A549 (cell line): ENCODE measurements around the gene JAKMIP1. TPM values are rescaled to one million over a fixed set of nuclear protein-coding genes. Genes with fewer than 3 reads are reported as not detected.

Experiments
- ATAC-seq, 2 experiments: fragments of 200-7000 bp in 1 of 2; fragments of >200 bp in 1 of 2; cut with Nextera tagmentation in 1 of 2; cut with Tn5 transposase in 1 of 2; 3 replicates each; pipeline versions ENCODE4 v1.8.0 to v1.9.1; 2018 to 2020; ENCODE audit warnings: mild to moderate bottlenecking in 1 of 2, moderate library complexity in 1 of 2
- CTCF ChIA-PET: fragments of 300-600 bp; sonication (Branson Sonifier 250); formaldehyde crosslinking; extraction: SDS; loops from one replicate; lab custom pipeline; 2021; ENCODE audit warnings: antibody characterized with exemption, inconsistent platforms; lab: Yijun Ruan, JAX
- POLR2A ChIA-PET: fragments of 350-600 bp; formaldehyde crosslinking; extraction: SDS; loops from one replicate; lab custom pipeline; 2021; ENCODE audit warnings: antibody characterized with exemption, inconsistent platforms; lab: Yijun Ruan, JAX
- DNase-seq, 2 experiments: peaks; one replicate each; pipeline versions ENCODE4 v3.0.0 to v3.0.0-alpha.2; 2011 to 2016; ENCODE audit warnings: low read depth in 1 of 2, low spot score in 1 of 2
- FAIRE-seq: peaks from 2 replicates; lab custom pipeline; 2011; peaks lifted over from hg19 to GRCh38; lab: Jason Lieb, UNC
- H3K27ac ChIP-seq, 2 experiments: fragments of >200 bp; sonication (Bioruptor Twin); formaldehyde crosslinking; 3 replicates each; pipeline ENCODE4 v1.5.1; 2016 to 2017
- H3K4me1 ChIP-seq: fragments of >200 bp; sonication (Bioruptor Twin); formaldehyde crosslinking; 3 replicates; pipeline ENCODE4 v1.6.1; 2016
- H3K4me2 ChIP-seq: fragments of >200 bp; sonication (Bioruptor Twin); formaldehyde crosslinking; 3 replicates; pipeline ENCODE4 v1.6.1; 2016
- H3K4me3 ChIP-seq: fragments of >200 bp; sonication (Bioruptor Twin); formaldehyde crosslinking; 3 replicates; pipeline ENCODE4 v1.5.1; 2016
- H3K9me3 ChIP-seq: fragments of >200 bp; sonication (Bioruptor Twin); formaldehyde crosslinking; 3 replicates; pipeline ENCODE4 v1.6.1; 2016
- CHD4 ChIP-seq: fragments of 200-600 bp; sonication (generic); IDR thresholded peaks from 2 replicates; pipeline ENCODE4 v1.6.1; 2016; ENCODE audit warnings: antibody characterized with exemption, mild to moderate bottlenecking, borderline replicate concordance
- EHF ChIP-seq: fragments of 250-450 bp; sonication (Bioruptor Pico); IDR thresholded peaks from 2 replicates; pipeline ENCODE4 v1.5.0; 2020; ENCODE audit warnings: mild to moderate bottlenecking
- ELK1 ChIP-seq: fragments of 150-350 bp; IDR thresholded peaks from 2 replicates; pipeline ENCODE4 v1.6.1; 2014; ENCODE audit warnings: low read depth, mild to moderate bottlenecking, low read length
- GATA3 ChIP-seq: IDR thresholded peaks from 2 replicates; pipeline ENCODE4 v1.6.1; 2012; ENCODE audit warnings: borderline replicate concordance
- HMGXB4 ChIP-seq: fragments of 250-450 bp; sonication (Bioruptor Pico); IDR thresholded peaks from 2 replicates; pipeline ENCODE4 v1.5.0; 2021; ENCODE audit warnings: mild to moderate bottlenecking, moderate library complexity, borderline replicate concordance
- HOXA7 ChIP-seq: fragments of 250-450 bp; sonication (Bioruptor Pico); IDR thresholded peaks from 2 replicates; pipeline ENCODE4 v1.5.0; 2020; ENCODE audit warnings: mild to moderate bottlenecking, moderate library complexity
- HOXB5 ChIP-seq: fragments of 250-450 bp; sonication (Bioruptor Pico); IDR thresholded peaks from 2 replicates; pipeline ENCODE4 v1.5.0; 2020; ENCODE audit warnings: mild to moderate bottlenecking, moderate library complexity
- KDM5A ChIP-seq: fragments of 200-600 bp; sonication (generic); IDR thresholded peaks from 2 replicates; pipeline ENCODE4 v1.6.1; 2016; ENCODE audit warnings: antibody characterized with exemption, mild to moderate bottlenecking
- NR3C1 ChIP-seq: fragments of >200 bp; sonication (Bioruptor Twin); formaldehyde crosslinking; IDR thresholded peaks from 3 replicates; pipeline ENCODE4 v1.6.1; 2017
- RAD21 ChIP-seq, 2 experiments: fragments of >200 bp in 1 of 2; sonication (Bioruptor Twin) in 1 of 2; formaldehyde crosslinking in 1 of 2; IDR thresholded peaks in 1 of 2; conservative IDR thresholded peaks in 1 of 2; 2 replicates in 1 of 2; 3 replicates in 1 of 2; pipeline ENCODE4 v1.6.1; 2012 to 2018; ENCODE audit warnings: inconsistent platforms in 1 of 2
- SMC3 ChIP-seq: fragments of >200 bp; sonication (Bioruptor Twin); formaldehyde crosslinking; IDR thresholded peaks from 3 replicates; pipeline ENCODE4 v1.6.1; 2018; ENCODE audit warnings: inconsistent platforms
- TFCP2L1 ChIP-seq: fragments of 250-450 bp; sonication (Bioruptor Pico); IDR thresholded peaks from 2 replicates; pipeline ENCODE4 v1.5.0; 2021; ENCODE audit warnings: mild to moderate bottlenecking
- WGBS: methylation state at CpG from one replicate; pipeline ENCODE4 v1.1.6; 2017; ENCODE audit errors: missing lambda C conversion rate; 5-methylcytosine and 5-hydroxymethylcytosine counted together
- polyA plus RNA-seq, 4 experiments: library from polyadenylated mRNA; depleted of rRNA in 3 of 4; stranded (reverse); fragments of >200 nt; fragmentation: RNase III in 1 of 4; extraction: RNeasy Plus Mini Kit Qiagen cat#74134 plus additional on column Dnase treatment in 1 of 4; gene quantifications; 2 replicates in 3 of 4; 3 replicates in 1 of 4; pipeline ENCODE4 v1.2.3, GENCODE V29; 2011 to 2017
- TF ChIP-seq, protein P1 (sequence below): fragments of >200 bp; sonication (Bioruptor Twin); formaldehyde crosslinking; IDR thresholded peaks from 3 replicates; pipeline ENCODE4 v1.5.1; 2016
- TF ChIP-seq, protein P2 (sequence below): fragments of 450-650 bp; IDR thresholded peaks from 2 replicates; pipeline ENCODE4 v1.6.1; 2014; ENCODE audit warnings: antibody characterized with exemption
- TF ChIP-seq, protein P3 (sequence below): IDR thresholded peaks from 2 replicates; pipeline ENCODE4 v1.6.1; 2012; ENCODE audit warnings: low read depth, borderline replicate concordance

Gene JAKMIP1
- polyA plus RNA-seq, 2 of the 4 experiments (the other 2 are of a cell fraction) = not detected

- CTCF ChIA-PET = interaction anchor here (1.0 to 4.5 kb wide), 2 partner anchors 22 to 23 kb away, joined by 3 to 20 read pairs; no protein-coding TSS in a partner anchor
- no peak for FAIRE-seq
These were observed 223.4 kb downstream of the JAKMIP1 start for GRCh38 chr4:5976921-5977320.

GRCh38 chr4:5976431-5976830, 223.9 kb downstream of the JAKMIP1 start:
- Histone ChIP-seq H3K4me1 (no peaks in the 10 kb centered on the region), H3K9me3 (no peaks in the 10 kb centered on the region), H3K4me2 (no peak overlapping the region), H3K4me3 (no peak overlapping the region), H3K27ac (no peak overlapping the region)
- WGBS = 33% methylated on average over 6 of the region's 6 CpGs
- ChIA-PET CTCF (interaction anchor here (0.6 to 4.5 kb wide), 3 partner anchors 22 to 60 kb away, joined by 3 to 20 read pairs (median 3); no protein-coding TSS in a partner anchor), POLR2A (no interaction called here)
- FAIRE-seq (no peak), ATAC-seq (no peak), DNase-seq (peak in 1 of 2 experiments; percentile 17)
- TF ChIP-seq HMGXB4 (CRISPR knock-in tag) (no peak), TFCP2L1 (no peak), HOXB5 (no peak), KDM5A (no peak), GATA3 (no peak), HOXA7 (CRISPR knock-in tag) (no peak), NR3C1 (no peak)
- TF ChIP-seq, protein P1, sequence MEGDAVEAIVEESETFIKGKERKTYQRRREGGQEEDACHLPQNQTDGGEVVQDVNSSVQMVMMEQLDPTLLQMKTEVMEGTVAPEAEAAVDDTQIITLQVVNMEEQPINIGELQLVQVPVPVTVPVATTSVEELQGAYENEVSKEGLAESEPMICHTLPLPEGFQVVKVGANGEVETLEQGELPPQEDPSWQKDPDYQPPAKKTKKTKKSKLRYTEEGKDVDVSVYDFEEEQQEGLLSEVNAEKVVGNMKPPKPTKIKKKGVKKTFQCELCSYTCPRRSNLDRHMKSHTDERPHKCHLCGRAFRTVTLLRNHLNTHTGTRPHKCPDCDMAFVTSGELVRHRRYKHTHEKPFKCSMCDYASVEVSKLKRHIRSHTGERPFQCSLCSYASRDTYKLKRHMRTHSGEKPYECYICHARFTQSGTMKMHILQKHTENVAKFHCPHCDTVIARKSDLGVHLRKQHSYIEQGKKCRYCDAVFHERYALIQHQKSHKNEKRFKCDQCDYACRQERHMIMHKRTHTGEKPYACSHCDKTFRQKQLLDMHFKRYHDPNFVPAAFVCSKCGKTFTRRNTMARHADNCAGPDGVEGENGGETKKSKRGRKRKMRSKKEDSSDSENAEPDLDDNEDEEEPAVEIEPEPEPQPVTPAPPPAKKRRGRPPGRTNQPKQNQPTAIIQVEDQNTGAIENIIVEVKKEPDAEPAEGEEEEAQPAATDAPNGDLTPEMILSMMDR = no peak

More at GRCh38 chr4:5976921-5977320, 223.4 kb downstream of the JAKMIP1 start:
- DNase-seq (no peak), ATAC-seq (no peak)
- Histone ChIP-seq H3K27ac (no peak overlapping the region), H3K4me1 (no peaks in the 10 kb centered on the region), H3K4me2 (no peak overlapping the region), H3K4me3 (no peak overlapping the region), H3K9me3 (no peaks in the 10 kb centered on the region)
- TF ChIP-seq, protein P2, sequence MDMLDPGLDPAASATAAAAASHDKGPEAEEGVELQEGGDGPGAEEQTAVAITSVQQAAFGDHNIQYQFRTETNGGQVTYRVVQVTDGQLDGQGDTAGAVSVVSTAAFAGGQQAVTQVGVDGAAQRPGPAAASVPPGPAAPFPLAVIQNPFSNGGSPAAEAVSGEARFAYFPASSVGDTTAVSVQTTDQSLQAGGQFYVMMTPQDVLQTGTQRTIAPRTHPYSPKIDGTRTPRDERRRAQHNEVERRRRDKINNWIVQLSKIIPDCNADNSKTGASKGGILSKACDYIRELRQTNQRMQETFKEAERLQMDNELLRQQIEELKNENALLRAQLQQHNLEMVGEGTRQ = no peak
- TF ChIP-seq RAD21 (conservative IDR thresholded peaks at IDR 0.05 in 1 of 2, IDR thresholded peaks at IDR 0.05 in 1 of 2) (no peak), ELK1 (no peak), EHF (CRISPR knock-in tag) (no peak), HOXA7 (CRISPR knock-in tag) (no peak), SMC3 (no peak), CHD4 (no peak)
- TF ChIP-seq, protein P3, sequence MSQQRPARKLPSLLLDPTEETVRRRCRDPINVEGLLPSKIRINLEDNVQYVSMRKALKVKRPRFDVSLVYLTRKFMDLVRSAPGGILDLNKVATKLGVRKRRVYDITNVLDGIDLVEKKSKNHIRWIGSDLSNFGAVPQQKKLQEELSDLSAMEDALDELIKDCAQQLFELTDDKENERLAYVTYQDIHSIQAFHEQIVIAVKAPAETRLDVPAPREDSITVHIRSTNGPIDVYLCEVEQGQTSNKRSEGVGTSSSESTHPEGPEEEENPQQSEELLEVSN = no peak
- POLR2A ChIA-PET = no interaction called here
- 25% methylated on average over 3 of the region's 9 CpGs for WGBS

Other genes with a start within 250 kb of the JAKMIP1 start
- gene C4orf50, start 182.1 kb downstream of the JAKMIP1 start, polyA plus RNA-seq (2011; rRNA removed) = not detected in 2 replicates
- gene C4orf50, start 182.1 kb downstream of the JAKMIP1 start, polyA plus RNA-seq (2017; fragmentation: RNase III; extraction: RNeasy Plus Mini Kit Qiagen cat#74134 plus additional on column Dnase treatment) = not detected in 3 replicates
- 8.8 and 12.0 TPM in 2 replicates for gene WFS1, start 69.3 kb upstream of the JAKMIP1 start, polyA plus RNA-seq (2011; rRNA removed)
- 12.6 to 14.3 TPM (median 13.6 TPM) in 3 replicates for gene WFS1, start 69.3 kb upstream of the JAKMIP1 start, polyA plus RNA-seq (2017; fragmentation: RNase III; extraction: RNeasy Plus Mini Kit Qiagen cat#74134 plus additional on column Dnase treatment)